GM23338 (cell line): ENCODE results near the gene QKI. TPM values are rescaled to one million over a fixed set of nuclear protein-coding genes. Genes with fewer than 3 reads are reported as not detected.

Experiments used
- ATAC-seq: fragments of 200-7000 bp; cut with Tn5 transposase; 3 replicates; pipeline ENCODE4 v1.9.1; 2020
- DNase-seq: peaks from one replicate; pipeline ENCODE4 v3.0.0-alpha.2; 2015; ENCODE audit warnings: low spot score
- H2AFZ ChIP-seq: fragments of 200-600 bp; sonication (generic); 2 replicates; pipeline ENCODE4 v1.8.0; 2016; ENCODE audit warnings: antibody characterized with exemption, mild to moderate bottlenecking, moderate library complexity
- H3F3A ChIP-seq: fragments of 200-600 bp; sonication (generic); replicated peaks from 2 replicates; pipeline ENCODE4 v1.8.0; 2017; ENCODE audit warnings: antibody characterized with exemption, mixed run types, low read depth
- H3K27ac ChIP-seq: fragments of 200-600 bp; sonication (generic); 2 replicates; pipeline ENCODE4 v1.6.1; 2016; ENCODE audit warnings: low read depth
- H3K27me3 ChIP-seq: fragments of 200-600 bp; sonication (generic); 2 replicates; pipeline ENCODE4 v1.8.0; 2016; ENCODE audit warnings: mild to moderate bottlenecking, mixed run types, moderate library complexity; ENCODE audit not compliant: insufficient read depth
- H3K36me3 ChIP-seq: fragments of 200-600 bp; sonication (generic); 2 replicates; pipeline ENCODE4 v1.8.0; 2016; ENCODE audit warnings: mild to moderate bottlenecking; ENCODE audit not compliant: insufficient read depth
- H3K4me1 ChIP-seq: fragments of 200-600 bp; sonication (generic); 2 replicates; pipeline ENCODE4 v1.8.0; 2016; ENCODE audit warnings: mild to moderate bottlenecking, moderate library complexity; ENCODE audit not compliant: insufficient read depth
- H3K4me2 ChIP-seq: fragments of 200-600 bp; sonication (generic); 2 replicates; pipeline ENCODE4 v1.7.1; 2017; ENCODE audit warnings: mixed run types
- H3K4me3 ChIP-seq: fragments of 200-600 bp; sonication (generic); 2 replicates; pipeline ENCODE4 v1.6.1; 2016; ENCODE audit warnings: mixed run types
- H3K79me2 ChIP-seq: fragments of 200-600 bp; sonication (generic); replicated peaks from 2 replicates; pipeline ENCODE4 v1.8.0; 2017; ENCODE audit warnings: mild to moderate bottlenecking; ENCODE audit not compliant: insufficient read depth
- H3K9me2 ChIP-seq: fragments of 200-600 bp; sonication (generic); 2 replicates; pipeline ENCODE4 v1.8.0; 2017; ENCODE audit not compliant: insufficient read depth
- H4K20me1 ChIP-seq: fragments of 200-600 bp; sonication (generic); replicated peaks from 2 replicates; pipeline ENCODE4 v1.8.0; 2017; ENCODE audit warnings: mild to moderate bottlenecking; ENCODE audit not compliant: insufficient read depth
- H3K27ac Mint-ChIP-seq: 2 replicates; pipeline ENCODE4 v1.8.0; 2020; ENCODE audit warnings: inconsistent platforms, mild to moderate bottlenecking, moderate library complexity, mixed read lengths
- H3K27me3 Mint-ChIP-seq: 3 replicates; pipeline ENCODE4 v1.8.0; 2022; ENCODE audit warnings: low read depth, mild to moderate bottlenecking, moderate library complexity, mixed read lengths, inconsistent platforms; ENCODE audit not compliant: insufficient read depth, poor library complexity
- H3K36me3 Mint-ChIP-seq: 3 replicates; pipeline ENCODE4 v1.8.0; 2021; ENCODE audit warnings: low read depth, mild to moderate bottlenecking, inconsistent platforms, moderate library complexity, mixed read lengths
- H3K4me1 Mint-ChIP-seq: 3 replicates; pipeline ENCODE4 v1.8.0; 2020; ENCODE audit warnings: mild to moderate bottlenecking, inconsistent platforms, mixed read lengths
- H3K4me3 Mint-ChIP-seq: 3 replicates; pipeline ENCODE4 v1.8.0; 2021; ENCODE audit warnings: moderate library complexity, mild to moderate bottlenecking, inconsistent platforms, mixed read lengths
- H3K9me3 Mint-ChIP-seq: 3 replicates; pipeline ENCODE4 v1.8.0; 2020; ENCODE audit warnings: moderate library complexity, mild to moderate bottlenecking, inconsistent platforms, mixed read lengths
- CREB1 ChIP-seq: fragments of 250-450 bp; sonication (Bioruptor Pico); IDR thresholded peaks from 2 replicates; pipeline ENCODE4 v1.5.0; 2020; ENCODE audit warnings: low read depth, mild to moderate bottlenecking, moderate library complexity
- CTCF ChIP-seq, 2 experiments: fragments of 200-600 bp in 1 of 2; sonication (generic) in 1 of 2; conservative IDR thresholded peaks; 2 replicates each; pipeline versions ENCODE4 v1.5.1 to v1.6.1; 2016 to 2017; ENCODE audit warnings: antibody characterized with exemption in 2 of 2, low read depth in 2 of 2, mild to moderate bottlenecking in 2 of 2, moderate library complexity in 1 of 2
- ETS1 ChIP-seq: IDR thresholded peaks from 2 replicates; pipeline ENCODE4 v1.6.1; 2016; ENCODE audit warnings: antibody characterized with exemption
- NANOG ChIP-seq: IDR thresholded peaks from 2 replicates; pipeline ENCODE4 v1.6.1; 2016; ENCODE audit warnings: antibody characterized with exemption, borderline replicate concordance
- POLR2AphosphoS5 ChIP-seq: IDR thresholded peaks from 2 replicates; pipeline ENCODE4 v1.6.1; 2016; ENCODE audit warnings: antibody characterized with exemption, low read depth
- ZNF114 ChIP-seq: fragments of 250-450 bp; sonication (Bioruptor Pico); IDR thresholded peaks from 2 replicates; pipeline ENCODE4 v1.5.0; 2020; ENCODE audit warnings: mild to moderate bottlenecking, moderate library complexity
- ZNF331 ChIP-seq: fragments of 250-450 bp; sonication (Bioruptor Pico); IDR thresholded peaks from 2 replicates; pipeline ENCODE4 v1.5.0; 2020; ENCODE audit warnings: low read depth, mild to moderate bottlenecking, moderate library complexity
- ZNF462 ChIP-seq: fragments of 250-450 bp; sonication (Bioruptor Pico); IDR thresholded peaks from 2 replicates; pipeline ENCODE4 v1.5.0; 2020; ENCODE audit warnings: mild to moderate bottlenecking, moderate library complexity
- polyA plus RNA-seq: library from polyadenylated mRNA; unstranded; fragments of >200 nt; fragmentation: Nextera tagmentation; extraction: Ambion mirVana; gene quantifications from 2 replicates; pipeline ENCODE4 v1.2.1, GENCODE V29; 2016
- total RNA-seq: library from RNA; depleted of rRNA; stranded (reverse); fragments of >200 nt; shearing (Covaris generic); gene quantifications from 2 replicates; pipeline ENCODE4 v1.2.3, GENCODE V29; 2014

QKI gene
- total and polyA plus RNA-seq, 2 experiments from 2014 or later: 60.8 to 159 TPM

GRCh38 chr6:163579880-163580295 is 165.4 kb downstream of the QKI start:
- no peaks in the 10 kb centered on the region for H3K36me3 ChIP-seq
- H3K27ac ChIP-seq: peak overlapping the region; percentile 52
- peak; percentile 65 for DNase-seq
- peaks cover 55% of the 10 kb centered on the region for H3K4me1 Mint-ChIP-seq
- peak overlapping the region; percentile 63; the same call in 1 of the 2 replicates for H3K27ac Mint-ChIP-seq
- H2AFZ ChIP-seq: no peak overlapping the region
- TF ChIP-seq CTCF (conservative IDR thresholded peaks at IDR 0.05; ENCODE audit: low read depth in 2 of 2) (peak in 1 of 2 experiments; percentile 54; a peak in 2 of 4 replicates), NANOG (no peak)
- no peaks in the 10 kb centered on the region for H3K36me3 Mint-ChIP-seq
- no peaks in the 10 kb centered on the region for H3K79me2 ChIP-seq
- ATAC-seq: peak; percentile 79
- no peaks in the 10 kb centered on the region for H3K27me3 ChIP-seq
- no peaks in the 10 kb centered on the region for H3K9me2 ChIP-seq
- H3K4me3 Mint-ChIP-seq: no peak overlapping the region; the same call in 2 of the 3 replicates
- no peaks in the 10 kb centered on the region for H3K9me3 Mint-ChIP-seq
- no peak overlapping the region for H3K4me3 ChIP-seq
- H3K4me1 ChIP-seq: peaks cover 24% of the 10 kb centered on the region
- no peak overlapping the region for H3K4me2 ChIP-seq
- no peaks in the 10 kb centered on the region for H3K27me3 Mint-ChIP-seq
- H3F3A ChIP-seq: no peaks in the 10 kb centered on the region
- H4K20me1 ChIP-seq: no peaks in the 10 kb centered on the region

GRCh38 chr6:163580311-163581030 is 166.0 kb downstream of the QKI start:
- Mint-ChIP-seq H3K4me3 (no peak overlapping the region), H3K27me3 (no peaks in the 10 kb centered on the region), H3K36me3 (no peaks in the 10 kb centered on the region), H3K4me1 (peaks cover 53% of the 10 kb centered on the region), H3K27ac (peak overlapping the region; percentile 19; the same call in 1 of the 2 replicates), H3K9me3 (no peaks in the 10 kb centered on the region)
- H3K9me2 ChIP-seq: no peaks in the 10 kb centered on the region
- H3K4me3 ChIP-seq: no peak overlapping the region
- H3F3A ChIP-seq: no peaks in the 10 kb centered on the region
- DNase-seq (no peak), ATAC-seq (no peak)
- H4K20me1 ChIP-seq: no peaks in the 10 kb centered on the region
- no peak overlapping the region for H3K4me2 ChIP-seq
- H3K79me2 ChIP-seq: no peaks in the 10 kb centered on the region
- H3K4me1 ChIP-seq: peaks cover 24% of the 10 kb centered on the region
- no peaks in the 10 kb centered on the region for H3K36me3 ChIP-seq
- no peak overlapping the region for H3K27ac ChIP-seq
- H3K27me3 ChIP-seq: no peaks in the 10 kb centered on the region
- H2AFZ ChIP-seq: no peak overlapping the region
- TF ChIP-seq ZNF462 (CRISPR knock-in tag) (no peak), ZNF114 (CRISPR knock-in tag) (no peak), CREB1 (CRISPR knock-in tag) (no peak), ETS1 (no peak), ZNF331 (CRISPR knock-in tag) (no peak), POLR2AphosphoS5 (no peak)
